Measurements from ENCODE around the gene KLF3. TPM values are rescaled to one million over a fixed set of nuclear protein-coding genes. Genes with fewer than 3 reads are reported as not detected.

KLF3 gene
- total RNA-seq, 1 experiment from 2014 or later, result 14.4 TPM

- POLR2A ChIA-PET, result interaction anchor here (0.7 kb wide), 1 partner anchor 1155 kb away, joined by 5 read pairs; no protein-coding TSS in a partner anchor
Observed at GRCh38 chr4:38662522-38663089, 1.4 kb upstream of the KLF3 start.

GRCh38 chr4:38663090-38663800, 754 bp upstream of the KLF3 start:
- BruUV-seq (replicated peaks), result no TSS peak
- Histone ChIP-seq H3K4me3 (ENCODE audit: low read depth in 2 of 2, low read length in 2 of 2) (peak overlapping the region; percentile 48 to 51), H3K36me3 (ENCODE audit: control insufficient read depth, insufficient read depth, low read length) (peaks cover 2% of the 10 kb centered on the region; the same call in 1 of the 2 replicates), H3K27me3 (ENCODE audit: control insufficient read depth, insufficient read depth, low read length) (no peaks in the 10 kb centered on the region), H3K27ac (ENCODE audit: low read length) (peak overlapping the region; percentile 65), H3K4me1 (ENCODE audit: control insufficient read depth, insufficient read depth, low read length) (peaks cover 23% of the 10 kb centered on the region), H3K9me3 (ENCODE audit: control insufficient read depth, insufficient read depth, low read depth, low read length) (no peaks in the 10 kb centered on the region)
- ChIA-PET CTCF (no interaction called here), POLR2A (no interaction called here)
- in situ Hi-C loops (cut with HindIII; ENCODE audit: low pct_unique_long_range_greater_than_20kb, low sequenced_read_pairs) (no loop called here), intact Hi-C loops (cut with micrococcal nuclease; ENCODE audit: unreplicated experiment) (no loop called here)
- TF ChIP-seq REST (IDR thresholded peaks at IDR 0.05; ENCODE audit: insufficient read depth in 1 of 2, low read depth in 2 of 2, low read length in 1 of 2), result no peak
- TF ChIP-seq POLR2AphosphoS5 (IDR thresholded peaks at IDR 0.05; ENCODE audit: low read depth, low read length), result no peak
- no peak for TF ChIP-seq SIN3A (IDR thresholded peaks at IDR 0.05; ENCODE audit: borderline replicate concordance, insufficient read depth, low read depth, low read length)
- ATAC-seq (peak; percentile 51), DNase-seq (ENCODE audit: low read depth, low spot score) (no peak)

More at GRCh38 chr4:38662522-38663089, 1.4 kb upstream of the KLF3 start:
- Histone ChIP-seq H3K9me3 (ENCODE audit: control insufficient read depth, insufficient read depth, low read depth, low read length) (no peaks in the 10 kb centered on the region), H3K36me3 (ENCODE audit: control insufficient read depth, insufficient read depth, low read length) (peaks cover 2% of the 10 kb centered on the region; the same call in 1 of the 2 replicates), H3K4me3 (ENCODE audit: low read depth in 2 of 2, low read length in 2 of 2) (peak overlapping the region; percentile 48 to 51), H3K4me1 (ENCODE audit: control insufficient read depth, insufficient read depth, low read length) (peaks cover 16% of the 10 kb centered on the region), H3K27ac (ENCODE audit: low read length) (peak overlapping the region; percentile 65), H3K27me3 (ENCODE audit: control insufficient read depth, insufficient read depth, low read length) (no peaks in the 10 kb centered on the region)
- in situ Hi-C loops (cut with HindIII; ENCODE audit: low pct_unique_long_range_greater_than_20kb, low sequenced_read_pairs) (no loop called here), intact Hi-C loops (cut with micrococcal nuclease; ENCODE audit: unreplicated experiment) (no loop called here)
- BruUV-seq (replicated peaks), result TSS peak; percentile 84
- CTCF ChIA-PET, result no interaction called here
- DNase-seq (ENCODE audit: low read depth, low spot score) (no peak), ATAC-seq (no peak)
- TF ChIP-seq REST (IDR thresholded peaks at IDR 0.05; ENCODE audit: insufficient read depth in 1 of 2, low read depth in 2 of 2, low read length in 1 of 2), result no peak
- no peak for TF ChIP-seq CTCF (IDR thresholded peaks at IDR 0.05)
- no peak for TF ChIP-seq TCF7L2 (IDR thresholded peaks at IDR 0.05; ENCODE audit: low read depth, low read length)
- no peak for TF ChIP-seq POLR2AphosphoS5 (IDR thresholded peaks at IDR 0.05; ENCODE audit: low read depth, low read length)
- no peak for TF ChIP-seq SIN3A (IDR thresholded peaks at IDR 0.05; ENCODE audit: borderline replicate concordance, insufficient read depth, low read depth, low read length)
